B cell (primary cell): ENCODE results near the gene LCOR.

ENCODE experiments used
- CTCF ChIP-seq: fragments of 200-600 bp; IDR thresholded peaks from one replicate; pipeline ENCODE4 v1.8.0; 2022; ENCODE audit warnings: antibody characterized with exemption, mild to moderate bottlenecking
- EZH2 ChIP-seq: IDR thresholded peaks from 2 replicates; pipeline ENCODE4 v1.6.1; 2012; ENCODE audit warnings: borderline replicate concordance, low read depth, mild to moderate bottlenecking, moderate library complexity, low read length; ENCODE audit not compliant: insufficient read depth, poor library complexity, severe bottlenecking

GRCh38 chr10:96833220-96834001, 1.3 kb downstream of the LCOR start:
- TF ChIP-seq CTCF (no peak), EZH2 (no peak)
